Measurements from ENCODE around the gene MRFAP1L1. TPM values are rescaled to one million over a fixed set of nuclear protein-coding genes. Genes with fewer than 3 reads are reported as not detected.

MRFAP1L1 gene
- total RNA-seq, 2 experiments from 2014 or later: 26.6 to 27.0 TPM

- H3K4me1 Mint-ChIP-seq (ENCODE audit: low read depth): no peaks in the 10 kb centered on the region
- no peaks in the 10 kb centered on the region for H3K36me3 Mint-ChIP-seq (ENCODE audit: low read depth)
- Histone ChIP-seq H3K4me1 (ENCODE audit: insufficient read depth, low read length) (no peaks in the 10 kb centered on the region), H3K9me3 (ENCODE audit: control insufficient read depth in 1 of 2, insufficient read depth in 1 of 2, low read length in 2 of 2) (no peaks in the 10 kb centered on the region), H3K4me3 (ENCODE audit: low read length) (no peak overlapping the region), H3K27ac (ENCODE audit: low read depth in 1 of 2, low read length in 2 of 2) (no peak overlapping the region), H3K36me3 (ENCODE audit: insufficient read depth, low read length) (no peaks in the 10 kb centered on the region), H3K27me3 (ENCODE audit: control insufficient read depth in 1 of 2, insufficient read depth in 2 of 2, low read length in 2 of 2) (no peaks in the 10 kb centered on the region)
- ChIA-PET CTCF (no interaction called here), POLR2A (interaction anchor here (1.5 kb wide), 1 partner anchor 24 kb away, joined by 3 read pairs; no protein-coding TSS in a partner anchor)
- H3K27me3 Mint-ChIP-seq: no peaks in the 10 kb centered on the region
- TF ChIP-seq CTCF (IDR thresholded peaks at IDR 0.05): no peak
- no peak overlapping the region for H3K4me3 Mint-ChIP-seq
- no peak for DNase-seq
- no peaks in the 10 kb centered on the region for H3K9me3 Mint-ChIP-seq
- intact Hi-C loops (cut with DNase I, micrococcal nuclease): no loop called here
- no peak overlapping the region for H3K27ac Mint-ChIP-seq
- ATAC-seq (ENCODE audit: poor library complexity): no peak
These were observed 24.6 kb upstream of the MRFAP1L1 start for GRCh38 chr4:6734165-6734786.

- peaks cover 2% of the 10 kb centered on the region for H3K4me1 Mint-ChIP-seq (ENCODE audit: low read depth)
- no peak for TF ChIP-seq CTCF (IDR thresholded peaks at IDR 0.05)
- H3K9me3 Mint-ChIP-seq: no peaks in the 10 kb centered on the region
- no peaks in the 10 kb centered on the region for H3K4me1 ChIP-seq (ENCODE audit: insufficient read depth, low read length)
- no peaks in the 10 kb centered on the region for H3K9me3 ChIP-seq (ENCODE audit: control insufficient read depth in 1 of 2, insufficient read depth in 1 of 2, low read length in 2 of 2)
- intact Hi-C loops (cut with DNase I, micrococcal nuclease): no loop called here
- H3K36me3 Mint-ChIP-seq (ENCODE audit: low read depth): no peaks in the 10 kb centered on the region
- H3K27ac Mint-ChIP-seq: no peak overlapping the region
- no peaks in the 10 kb centered on the region for H3K27me3 ChIP-seq (ENCODE audit: control insufficient read depth in 1 of 2, insufficient read depth in 2 of 2, low read length in 2 of 2)
- ATAC-seq (ENCODE audit: poor library complexity) (no peak), DNase-seq (peak in 1 of 14 experiments; percentile 10)
- ChIA-PET CTCF (no interaction called here), POLR2A (no interaction called here)
- no peak overlapping the region for H3K4me3 ChIP-seq (ENCODE audit: low read length)
- H3K27me3 Mint-ChIP-seq: no peaks in the 10 kb centered on the region
- no peaks in the 10 kb centered on the region for H3K36me3 ChIP-seq (ENCODE audit: insufficient read depth, low read length)
- no peak overlapping the region for H3K27ac ChIP-seq (ENCODE audit: low read depth in 1 of 2, low read length in 2 of 2)
- no peak overlapping the region for H3K4me3 Mint-ChIP-seq
These were observed 23.9 kb upstream of the MRFAP1L1 start for GRCh38 chr4:6733358-6734164.

GRCh38 chr4:6732441-6733357 lies 23.0 kb upstream of the MRFAP1L1 start:
- no peak for ATAC-seq (ENCODE audit: poor library complexity)

More at GRCh38 chr4:6732441-6733357, 23.0 kb upstream of the MRFAP1L1 start:
- Mint-ChIP-seq H3K9me3 (no peaks in the 10 kb centered on the region), H3K4me1 (ENCODE audit: low read depth) (peaks cover 11% of the 10 kb centered on the region), H3K4me3 (no peak overlapping the region), H3K27ac (no peak overlapping the region), H3K36me3 (ENCODE audit: low read depth) (no peaks in the 10 kb centered on the region), H3K27me3 (no peaks in the 10 kb centered on the region)
- POLR2A ChIA-PET: no interaction called here
- peak in 1 of 14 experiments; percentile 32 for DNase-seq
- CTCF ChIA-PET: no interaction called here
- no peaks in the 10 kb centered on the region for H3K36me3 ChIP-seq (ENCODE audit: insufficient read depth, low read length)
- intact Hi-C loops (cut with DNase I, micrococcal nuclease): no loop called here
- H3K4me3 ChIP-seq (ENCODE audit: low read length): no peak overlapping the region
- no peaks in the 10 kb centered on the region for H3K27me3 ChIP-seq (ENCODE audit: control insufficient read depth in 1 of 2, insufficient read depth in 2 of 2, low read length in 2 of 2)
- H3K4me1 ChIP-seq (ENCODE audit: insufficient read depth, low read length): peaks cover 7% of the 10 kb centered on the region
- no peak overlapping the region for H3K27ac ChIP-seq (ENCODE audit: low read depth in 1 of 2, low read length in 2 of 2)
- H3K9me3 ChIP-seq (ENCODE audit: control insufficient read depth in 1 of 2, insufficient read depth in 1 of 2, low read length in 2 of 2): no peaks in the 10 kb centered on the region
- TF ChIP-seq CTCF (IDR thresholded peaks at IDR 0.05): no peak

Measured in CD4-positive, alpha-beta T cell (primary cell).